ENCODE data around the gene KLF2.

DNA sequence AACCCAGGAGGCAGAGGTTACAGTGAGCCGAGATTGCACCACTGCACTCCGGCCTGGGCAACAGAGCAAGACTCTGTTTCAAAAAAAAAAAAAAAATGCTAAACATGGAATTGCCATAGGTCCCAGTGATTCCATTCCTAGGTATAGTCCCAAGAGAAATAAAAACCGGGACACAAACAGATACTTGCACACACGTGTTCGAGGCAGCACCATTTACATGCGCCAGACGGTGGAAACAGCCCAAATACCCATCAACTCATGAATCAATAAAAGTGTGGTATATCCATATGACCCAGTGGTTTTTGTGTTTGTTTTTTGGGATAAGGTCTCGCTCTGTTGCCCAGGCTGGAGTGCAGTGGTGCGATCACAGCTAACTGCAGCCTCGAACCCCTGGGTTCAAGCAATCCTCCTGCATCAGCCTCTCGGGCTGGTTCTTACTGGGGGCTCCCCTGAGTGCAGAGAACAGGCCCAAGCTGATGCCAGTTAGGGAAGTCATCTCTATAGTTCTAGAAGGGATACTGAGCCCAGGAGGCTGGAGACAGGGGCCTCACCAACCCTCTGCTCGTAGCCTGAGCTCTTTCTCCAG lies 8.5 kb downstream of the KLF2 start:
- TF ChIP-seq EZH2phosphoT487 (IDR thresholded peaks at IDR 0.05; ENCODE audit: low read length), result no peak
- TF ChIP-seq, protein P1, sequence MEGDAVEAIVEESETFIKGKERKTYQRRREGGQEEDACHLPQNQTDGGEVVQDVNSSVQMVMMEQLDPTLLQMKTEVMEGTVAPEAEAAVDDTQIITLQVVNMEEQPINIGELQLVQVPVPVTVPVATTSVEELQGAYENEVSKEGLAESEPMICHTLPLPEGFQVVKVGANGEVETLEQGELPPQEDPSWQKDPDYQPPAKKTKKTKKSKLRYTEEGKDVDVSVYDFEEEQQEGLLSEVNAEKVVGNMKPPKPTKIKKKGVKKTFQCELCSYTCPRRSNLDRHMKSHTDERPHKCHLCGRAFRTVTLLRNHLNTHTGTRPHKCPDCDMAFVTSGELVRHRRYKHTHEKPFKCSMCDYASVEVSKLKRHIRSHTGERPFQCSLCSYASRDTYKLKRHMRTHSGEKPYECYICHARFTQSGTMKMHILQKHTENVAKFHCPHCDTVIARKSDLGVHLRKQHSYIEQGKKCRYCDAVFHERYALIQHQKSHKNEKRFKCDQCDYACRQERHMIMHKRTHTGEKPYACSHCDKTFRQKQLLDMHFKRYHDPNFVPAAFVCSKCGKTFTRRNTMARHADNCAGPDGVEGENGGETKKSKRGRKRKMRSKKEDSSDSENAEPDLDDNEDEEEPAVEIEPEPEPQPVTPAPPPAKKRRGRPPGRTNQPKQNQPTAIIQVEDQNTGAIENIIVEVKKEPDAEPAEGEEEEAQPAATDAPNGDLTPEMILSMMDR (IDR thresholded peaks at IDR 0.05; ENCODE audit: low read length), result no peak
- TF ChIP-seq EZH2 (optimal IDR thresholded peaks at IDR 0.05; ENCODE audit: low read depth, low read length), result no peak
